Glutamatergic neuron (in vitro differentiated cells): Measurements from ENCODE around the gene GTF3C2. TPM values are rescaled to one million over a fixed set of nuclear protein-coding genes. Genes with fewer than 3 reads are reported as not detected.

Experiments used
- DNase-seq: peaks from one replicate; pipeline ENCODE4 v3.0.0; 2022
- H3K27ac Mint-ChIP-seq: one replicate; pipeline ENCODE4 v1.8.0; 2020; ENCODE audit warnings: mild to moderate bottlenecking, mixed read lengths, inconsistent platforms; ENCODE audit not compliant: unreplicated experiment
- H3K27me3 Mint-ChIP-seq: one replicate; pipeline ENCODE4 v1.8.0; 2020; ENCODE audit warnings: mild to moderate bottlenecking, moderate library complexity, mixed read lengths, inconsistent platforms; ENCODE audit not compliant: unreplicated experiment
- H3K36me3 Mint-ChIP-seq: one replicate; pipeline ENCODE4 v1.8.0; 2020; ENCODE audit warnings: mild to moderate bottlenecking, mixed read lengths, inconsistent platforms; ENCODE audit not compliant: unreplicated experiment
- H3K4me1 Mint-ChIP-seq: one replicate; pipeline ENCODE4 v1.8.0; 2020; ENCODE audit warnings: mild to moderate bottlenecking, low read depth, mixed read lengths, inconsistent platforms; ENCODE audit not compliant: unreplicated experiment
- H3K4me3 Mint-ChIP-seq: one replicate; pipeline ENCODE4 v1.8.0; 2020; ENCODE audit warnings: mild to moderate bottlenecking, mixed read lengths, inconsistent platforms; ENCODE audit not compliant: unreplicated experiment
- H3K9me3 Mint-ChIP-seq: one replicate; pipeline ENCODE4 v1.8.0; 2020; ENCODE audit warnings: mild to moderate bottlenecking, moderate library complexity, mixed read lengths, inconsistent platforms; ENCODE audit not compliant: unreplicated experiment
- CTCF ChIP-seq: fragments of 200-600 bp; sonication (generic); IDR thresholded peaks from one replicate; pipeline ENCODE4 v1.5.0; 2021; ENCODE audit not compliant: partially characterized antibody, unreplicated experiment
- total RNA-seq: library from RNA; stranded (reverse); fragmentation: NEBNext Ultra II Directional; extraction: Animal tissue kit (Norgen Biotek cat#: 25700); gene quantifications from one replicate; pipeline ENCODE4 v1.2.1, GENCODE V29; 2021; ENCODE audit not compliant: unreplicated experiment

Gene GTF3C2
- total RNA-seq, 1 donor from 2014 or later, result 111 TPM

- Mint-ChIP-seq H3K4me3 (peak overlapping the region; percentile 12), H3K27ac (no peak overlapping the region)
Observed at GRCh38 chr2:27324720-27325119, 31.8 kb downstream of the GTF3C2 start.

DNA sequence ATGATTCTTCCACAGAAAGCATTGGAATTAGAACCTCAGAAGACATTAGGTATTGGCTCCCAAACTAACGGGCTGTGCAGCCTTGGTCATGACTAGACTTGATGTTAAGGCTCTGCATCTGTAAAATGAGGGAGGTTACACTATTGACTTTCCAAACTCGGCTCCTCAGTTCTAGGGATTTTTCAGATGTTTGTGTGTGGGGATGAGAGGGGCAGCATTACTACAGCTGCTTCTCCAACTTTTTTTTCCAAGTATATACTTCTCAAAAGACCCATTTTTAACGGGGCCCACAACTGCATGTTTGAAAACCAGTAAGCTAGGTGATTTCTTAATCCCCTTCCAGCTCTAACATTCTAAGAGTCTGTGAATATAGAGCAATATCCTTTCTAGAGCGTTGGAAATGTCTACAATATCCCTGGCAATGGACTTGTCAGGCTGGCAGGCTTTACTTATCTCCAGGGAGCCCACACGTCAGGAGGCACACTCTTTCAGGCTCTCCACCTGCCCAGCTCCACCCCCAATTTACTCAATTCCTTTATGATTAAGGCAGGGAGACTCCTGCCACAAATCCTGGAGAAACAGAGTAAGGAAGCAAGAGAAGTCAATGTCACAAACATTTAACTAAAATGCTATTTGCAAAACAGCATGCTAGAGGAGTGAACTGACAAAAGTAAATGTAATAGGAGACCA, 32.8 kb downstream of the GTF3C2 start:
- no peak for TF ChIP-seq CTCF
- H3K27me3 Mint-ChIP-seq, result peaks cover 2% of the 10 kb centered on the region
- peaks cover 1% of the 10 kb centered on the region for H3K9me3 Mint-ChIP-seq
- peak overlapping the region; percentile 100 for H3K27ac Mint-ChIP-seq
- DNase-seq, result no peak
- peak overlapping the region; percentile 100 for H3K4me3 Mint-ChIP-seq
- H3K36me3 Mint-ChIP-seq, result peaks cover 6% of the 10 kb centered on the region
- no peaks in the 10 kb centered on the region for H3K4me1 Mint-ChIP-seq

More at GRCh38 chr2:27324720-27325119, 31.8 kb downstream of the GTF3C2 start:
- Mint-ChIP-seq H3K27me3 (peaks cover 2% of the 10 kb centered on the region), H3K9me3 (peaks cover 1% of the 10 kb centered on the region), H3K4me1 (no peaks in the 10 kb centered on the region), H3K36me3 (peaks cover 6% of the 10 kb centered on the region)
- no peak for TF ChIP-seq CTCF
- no peak for DNase-seq

GRCh38 chr2:27322766-27323595, 33.6 kb downstream of the GTF3C2 start, which contains the start of gene MPV17:
TSS of gene MPV17 (minus strand) at chr2:27323097. CDS start at chr2:27322517, 580 bp downstream.
- peaks cover 6% of the 10 kb centered on the region for H3K36me3 Mint-ChIP-seq
- TF ChIP-seq CTCF, result no peak

DNA sequence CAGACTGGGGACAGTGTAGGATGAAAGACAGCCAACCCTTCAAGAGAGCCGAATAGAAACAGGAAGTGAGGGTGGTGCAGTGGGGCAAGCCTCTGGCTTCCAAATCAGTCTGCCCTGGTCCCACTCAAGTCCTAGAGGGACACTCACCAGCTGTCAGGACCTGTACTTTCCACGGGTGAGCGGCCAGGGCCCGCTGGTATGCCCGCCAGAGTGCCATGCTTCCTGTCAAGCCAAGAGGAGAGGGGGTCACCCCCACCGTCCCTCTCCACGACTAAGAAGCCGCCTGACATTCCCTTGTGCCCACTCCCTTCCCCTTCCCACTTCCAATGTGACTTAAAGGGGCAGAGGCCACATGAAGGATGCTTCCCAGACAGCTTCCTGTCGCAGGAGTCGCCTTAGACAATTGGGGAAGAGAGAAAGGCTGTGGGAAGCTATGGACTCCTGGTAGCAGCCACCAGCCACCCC, 34.2 kb downstream of the GTF3C2 start:
- TF ChIP-seq CTCF, result no peak
- H3K4me1 Mint-ChIP-seq, result no peaks in the 10 kb centered on the region
- peaks cover 2% of the 10 kb centered on the region for H3K27me3 Mint-ChIP-seq
- H3K27ac Mint-ChIP-seq, result no peak overlapping the region
- no peak for DNase-seq
- H3K9me3 Mint-ChIP-seq, result peaks cover 1% of the 10 kb centered on the region
- peaks cover 6% of the 10 kb centered on the region for H3K36me3 Mint-ChIP-seq
- peak overlapping the region; percentile 100 for H3K4me3 Mint-ChIP-seq

More at GRCh38 chr2:27322766-27323595, 33.6 kb downstream of the GTF3C2 start, which contains the start of gene MPV17:
- H3K9me3 Mint-ChIP-seq, result peaks cover 1% of the 10 kb centered on the region
- DNase-seq, result peak; percentile 89
- H3K4me3 Mint-ChIP-seq, result peak within 1 kb of the TSS; percentile 100
- H3K27ac Mint-ChIP-seq, result peak within 1 kb of the TSS; percentile 100
- H3K27me3 Mint-ChIP-seq, result peaks cover 2% of the 10 kb centered on the region
- H3K4me1 Mint-ChIP-seq, result no peaks in the 10 kb centered on the region
